SJSA1 (cell line): ENCODE data around the gene EHMT1. TPM values are rescaled to one million over a fixed set of nuclear protein-coding genes. Genes with fewer than 3 reads are reported as not detected.
"Not testable (repeated sequence)": the region's sequence is repeated elsewhere in the genome, so short reads cannot be mapped to it uniquely, and the experiment has no call there.

Source experiments
- DNase-seq, 2 experiments: peaks; one replicate each; pipeline ENCODE4 v3.0.0-alpha.2; 2015 to 2020; ENCODE audit warnings: low spot score in 2 of 2, low read depth in 1 of 2
- H3K27ac ChIP-seq: fragments of 250-450 bp; sonication (Bioruptor Pico); 2 replicates; pipeline ENCODE4 v1.5.1; 2020; ENCODE audit warnings: mild to moderate bottlenecking, moderate library complexity
- H3K27me3 ChIP-seq: fragments of 250-450 bp; sonication (Bioruptor Pico); replicated peaks from 2 replicates; pipeline ENCODE4 v1.5.1; 2020; ENCODE audit warnings: mild to moderate bottlenecking, moderate library complexity
- H3K36me3 ChIP-seq: fragments of 250-450 bp; sonication (Bioruptor Pico); 2 replicates; pipeline ENCODE4 v1.5.1; 2020; ENCODE audit warnings: mild to moderate bottlenecking
- H3K4me1 ChIP-seq: fragments of 250-450 bp; sonication (Bioruptor Pico); replicated peaks from 2 replicates; pipeline ENCODE4 v1.6.1; 2021; ENCODE audit warnings: mild to moderate bottlenecking
- H3K4me3 ChIP-seq: fragments of 250-450 bp; sonication (Bioruptor Pico); 2 replicates; pipeline ENCODE4 v1.5.1; 2020; ENCODE audit warnings: mild to moderate bottlenecking
- H3K9me3 ChIP-seq: fragments of 250-450 bp; sonication (Bioruptor Pico); replicated peaks from 2 replicates; pipeline ENCODE4 v1.5.1; 2020; ENCODE audit warnings: mild to moderate bottlenecking
- total RNA-seq: library from RNA; depleted of rRNA; stranded (reverse); fragments of >200 nt; shearing (Covaris generic); gene quantifications from 2 replicates; pipeline ENCODE4 v1.2.3, GENCODE V29; 2014

EHMT1 gene
- total RNA-seq, 1 experiment from 2014 or later: 32.0 TPM

- H3K27ac ChIP-seq: no peak overlapping the region
Observed at GRCh38 chr9:137583347-137583746, 35.5 kb upstream of the EHMT1 start.

DNA sequence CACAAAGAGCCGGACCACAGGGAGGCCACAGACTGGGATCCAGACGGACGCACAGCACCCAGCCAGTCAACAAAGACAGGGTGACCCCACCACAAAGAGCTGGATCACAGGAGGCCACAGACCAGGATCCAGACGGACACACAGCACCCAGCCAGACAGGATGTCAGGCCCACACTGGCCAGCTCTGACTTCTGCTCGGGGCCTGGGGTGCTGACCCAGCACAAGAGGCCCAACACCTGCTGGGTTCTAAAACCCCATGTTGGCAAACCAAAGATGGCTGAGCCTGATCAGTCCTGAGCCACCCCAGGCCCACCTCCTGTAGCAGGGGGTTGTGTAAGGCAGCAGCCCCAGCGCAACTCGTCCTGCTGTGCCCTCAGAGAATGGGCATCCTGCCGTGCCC is 34.8 kb upstream of the EHMT1 start:
- H3K4me3 ChIP-seq: no peak overlapping the region
- no peaks in the 10 kb centered on the region for H3K9me3 ChIP-seq
- H3K27ac ChIP-seq: no peak overlapping the region
- H3K36me3 ChIP-seq: peaks cover 74% of the 10 kb centered on the region
- DNase-seq: no peak
- no peaks in the 10 kb centered on the region for H3K27me3 ChIP-seq
- H3K4me1 ChIP-seq: peaks cover 5% of the 10 kb centered on the region

More at GRCh38 chr9:137583347-137583746, 35.5 kb upstream of the EHMT1 start:
- peaks cover 5% of the 10 kb centered on the region for H3K4me1 ChIP-seq
- no peak overlapping the region for H3K4me3 ChIP-seq
- no peak for DNase-seq
- no peaks in the 10 kb centered on the region for H3K27me3 ChIP-seq
- H3K36me3 ChIP-seq: peaks cover 74% of the 10 kb centered on the region
- no peaks in the 10 kb centered on the region for H3K9me3 ChIP-seq

- H3K4me3 ChIP-seq: no peak overlapping the region
- H3K27ac ChIP-seq: no peak overlapping the region
- peaks cover 15% of the 10 kb centered on the region for H3K4me1 ChIP-seq
- DNase-seq: no peak
- H3K36me3 ChIP-seq: peaks cover 66% of the 10 kb centered on the region
- H3K9me3 ChIP-seq: no peaks in the 10 kb centered on the region
- H3K27me3 ChIP-seq: no peaks in the 10 kb centered on the region
Observed at GRCh38 chr9:137586854-137587253, 32.0 kb upstream of the EHMT1 start.

- Histone ChIP-seq H3K27ac (no peak overlapping the region), H3K27me3 (no peaks in the 10 kb centered on the region), H3K36me3 (peaks cover 53% of the 10 kb centered on the region), H3K4me1 (peaks cover 15% of the 10 kb centered on the region), H3K9me3 (no peaks in the 10 kb centered on the region), H3K4me3 (no peak overlapping the region)
- no peak for DNase-seq
Observed at GRCh38 chr9:137588311-137588710, 30.5 kb upstream of the EHMT1 start.

GRCh38 chr9:137588891-137589290 is 29.9 kb upstream of the EHMT1 start:
- peaks cover 15% of the 10 kb centered on the region for H3K4me1 ChIP-seq
- DNase-seq: no peak
- H3K9me3 ChIP-seq: no peaks in the 10 kb centered on the region
- peak overlapping the region; percentile 83 for H3K4me3 ChIP-seq
- no peak overlapping the region for H3K27ac ChIP-seq
- H3K27me3 ChIP-seq: no peaks in the 10 kb centered on the region
- H3K36me3 ChIP-seq: peaks cover 50% of the 10 kb centered on the region

- peak in 1 of 2 experiments; percentile 33 for DNase-seq
- no peaks in the 10 kb centered on the region for H3K27me3 ChIP-seq
- peaks cover 43% of the 10 kb centered on the region for H3K36me3 ChIP-seq
- peaks cover 15% of the 10 kb centered on the region for H3K4me1 ChIP-seq
- H3K9me3 ChIP-seq: no peaks in the 10 kb centered on the region
- peak overlapping the region; percentile 83 for H3K4me3 ChIP-seq
- no peak overlapping the region for H3K27ac ChIP-seq
Observed at GRCh38 chr9:137589441-137590122, 29.2 kb upstream of the EHMT1 start.

GRCh38 chr9:137590123-137590468 is 28.7 kb upstream of the EHMT1 start:
- DNase-seq: no peak
- H3K27me3 ChIP-seq: no peaks in the 10 kb centered on the region
- peak overlapping the region; percentile 83 for H3K4me3 ChIP-seq
- peaks cover 40% of the 10 kb centered on the region for H3K36me3 ChIP-seq
- no peaks in the 10 kb centered on the region for H3K9me3 ChIP-seq
- peaks cover 15% of the 10 kb centered on the region for H3K4me1 ChIP-seq
- no peak overlapping the region for H3K27ac ChIP-seq

- Histone ChIP-seq H3K27ac (peak within 1 kb of the TSS; percentile 60), H3K27me3 (no peaks in the 10 kb centered on the region), H3K9me3 (no peaks in the 10 kb centered on the region), H3K36me3 (peaks cover 37% of the 10 kb centered on the region), H3K4me1 (peaks cover 15% of the 10 kb centered on the region), H3K4me3 (peak within 1 kb of the TSS; percentile 83)
- DNase-seq: peak; percentile 74 to 84
Observed at GRCh38 chr9:137590469-137591383, 28.1 kb upstream of the EHMT1 start, which contains the start of gene ZMYND19. ZMYND19 (minus strand) TSS chr9:137590512; CDS start chr9:137590263, 249 bp downstream.

DNA sequence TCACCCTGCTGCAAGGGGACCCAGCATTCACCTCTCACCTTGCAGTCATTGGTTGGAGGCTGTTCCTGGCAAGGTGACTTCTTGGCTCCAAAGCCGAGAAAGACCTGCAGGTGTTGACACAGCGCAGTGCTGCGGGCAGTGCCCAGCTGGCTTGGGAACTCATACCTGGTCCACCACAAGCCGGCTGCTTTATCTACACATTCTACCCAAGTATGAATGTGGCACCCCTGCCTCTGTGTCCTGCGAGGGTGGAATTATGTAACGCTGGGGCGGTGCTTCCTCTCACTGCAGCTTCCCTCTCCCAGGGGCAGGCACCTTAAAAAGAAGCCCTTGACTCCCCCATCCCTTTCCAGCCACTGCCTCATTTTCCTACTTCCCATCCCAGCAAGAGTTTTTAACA is 26.0 kb upstream of the EHMT1 start:
- no peak overlapping the region for H3K27ac ChIP-seq
- no peaks in the 10 kb centered on the region for H3K9me3 ChIP-seq
- H3K4me3 ChIP-seq: no peak overlapping the region
- DNase-seq: no peak
- H3K4me1 ChIP-seq: peaks cover 15% of the 10 kb centered on the region
- H3K27me3 ChIP-seq: no peaks in the 10 kb centered on the region
- H3K36me3 ChIP-seq: peaks cover 21% of the 10 kb centered on the region

DNA sequence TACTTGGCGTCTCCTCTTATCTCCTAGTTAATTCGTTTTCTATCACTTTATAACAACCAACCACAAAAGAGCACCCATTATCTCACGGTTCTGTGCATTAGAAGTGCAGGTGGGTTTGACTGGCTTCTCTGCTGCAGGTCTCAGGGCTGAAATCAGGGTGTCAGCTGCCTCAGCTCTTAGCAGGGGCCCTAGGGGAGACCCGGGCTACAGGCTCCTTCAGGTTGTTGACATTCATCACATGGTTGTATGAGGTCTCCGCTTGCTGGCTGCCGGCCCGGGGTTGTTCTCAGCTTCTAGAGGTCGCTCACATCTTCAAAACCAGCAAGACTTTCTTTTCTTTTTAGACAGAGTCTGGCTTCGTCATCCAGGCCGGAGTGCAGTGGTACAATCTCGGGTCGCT is 25.6 kb upstream of the EHMT1 start:
- Histone ChIP-seq H3K4me1 (peaks cover 15% of the 10 kb centered on the region), H3K36me3 (peaks cover 17% of the 10 kb centered on the region), H3K27ac (no peak overlapping the region), H3K27me3 (no peaks in the 10 kb centered on the region), H3K4me3 (no peak overlapping the region), H3K9me3 (no peaks in the 10 kb centered on the region)
- DNase-seq: no peak

DNA sequence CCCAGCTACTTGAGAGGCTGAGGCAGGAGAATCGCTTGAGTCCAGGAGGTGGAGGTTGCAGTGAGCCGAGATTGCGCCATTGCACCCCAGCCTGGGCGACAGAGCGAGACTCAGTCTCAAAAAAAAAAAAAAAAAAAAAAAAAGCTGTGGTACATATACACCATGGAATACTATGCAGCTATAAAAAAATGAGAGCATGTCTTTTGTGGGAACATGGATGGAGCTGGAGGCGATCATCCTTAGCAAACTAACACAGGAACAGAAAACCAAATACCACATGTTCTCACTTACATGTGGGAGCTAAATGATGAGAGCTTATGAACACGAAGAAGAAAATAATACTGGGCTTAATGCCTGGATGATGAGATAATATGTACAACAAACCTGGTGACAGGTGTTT is 22.2 kb upstream of the EHMT1 start:
- not testable (repeated sequence) for H3K9me3 ChIP-seq, H3K4me3 ChIP-seq, H3K27me3 ChIP-seq, H3K27ac ChIP-seq, H3K4me1 ChIP-seq, DNase-seq, H3K36me3 ChIP-seq

GRCh38 chr9:137598943-137599342 is 19.9 kb upstream of the EHMT1 start:
- no peak for DNase-seq
- H3K4me3 ChIP-seq: no peak overlapping the region
- H3K9me3 ChIP-seq: no peaks in the 10 kb centered on the region
- H3K27me3 ChIP-seq: no peaks in the 10 kb centered on the region
- H3K36me3 ChIP-seq: no peaks in the 10 kb centered on the region
- no peak overlapping the region for H3K27ac ChIP-seq
- H3K4me1 ChIP-seq: no peaks in the 10 kb centered on the region

DNA sequence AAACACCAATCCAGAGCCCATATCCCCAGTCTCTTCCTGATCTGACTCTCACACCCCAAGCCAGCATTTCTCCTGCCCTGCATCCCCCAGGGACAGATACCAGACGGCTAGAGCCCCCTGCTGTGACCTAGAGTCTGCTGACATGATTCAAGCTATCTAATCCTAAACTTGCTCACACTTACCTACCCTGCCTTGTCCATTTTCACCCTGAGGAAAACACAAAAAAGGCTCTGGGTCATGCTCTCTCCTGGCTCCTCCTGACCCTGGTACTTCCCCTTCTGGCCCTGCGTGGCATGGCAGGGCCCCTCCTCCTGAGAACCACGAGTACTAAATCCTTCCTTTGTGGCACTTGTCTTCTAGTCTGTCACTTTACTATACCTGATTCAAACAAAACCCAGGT is 16.1 kb upstream of the EHMT1 start:
- H3K36me3 ChIP-seq: peaks cover 5% of the 10 kb centered on the region
- no peaks in the 10 kb centered on the region for H3K27me3 ChIP-seq
- H3K9me3 ChIP-seq: peaks cover 7% of the 10 kb centered on the region
- H3K27ac ChIP-seq: no peak overlapping the region
- no peak overlapping the region for H3K4me3 ChIP-seq
- DNase-seq: no peak
- H3K4me1 ChIP-seq: peaks cover 10% of the 10 kb centered on the region

- Histone ChIP-seq H3K36me3 (peaks cover 5% of the 10 kb centered on the region), H3K27me3 (no peaks in the 10 kb centered on the region), H3K27ac (no peak overlapping the region), H3K9me3 (peaks cover 7% of the 10 kb centered on the region), H3K4me3 (no peak overlapping the region), H3K4me1 (peaks cover 10% of the 10 kb centered on the region)
- no peak for DNase-seq
Observed at GRCh38 chr9:137603879-137604278, 14.9 kb upstream of the EHMT1 start.
